ENCODE measurements around the gene ANKRD37. TPM values are rescaled to one million over a fixed set of nuclear protein-coding genes. Genes with fewer than 3 reads are reported as not detected.

ANKRD37 gene
- total RNA-seq, 2 experiments from 2014 or later: 51.2 to 54.6 TPM

- POLR2A ChIA-PET: no interaction called here
- H3K36me3 Mint-ChIP-seq (ENCODE audit: low read depth): peaks cover 25% of the 10 kb centered on the region
Observed at GRCh38 chr4:185421366-185422124, 24.9 kb downstream of the ANKRD37 start.

DNA sequence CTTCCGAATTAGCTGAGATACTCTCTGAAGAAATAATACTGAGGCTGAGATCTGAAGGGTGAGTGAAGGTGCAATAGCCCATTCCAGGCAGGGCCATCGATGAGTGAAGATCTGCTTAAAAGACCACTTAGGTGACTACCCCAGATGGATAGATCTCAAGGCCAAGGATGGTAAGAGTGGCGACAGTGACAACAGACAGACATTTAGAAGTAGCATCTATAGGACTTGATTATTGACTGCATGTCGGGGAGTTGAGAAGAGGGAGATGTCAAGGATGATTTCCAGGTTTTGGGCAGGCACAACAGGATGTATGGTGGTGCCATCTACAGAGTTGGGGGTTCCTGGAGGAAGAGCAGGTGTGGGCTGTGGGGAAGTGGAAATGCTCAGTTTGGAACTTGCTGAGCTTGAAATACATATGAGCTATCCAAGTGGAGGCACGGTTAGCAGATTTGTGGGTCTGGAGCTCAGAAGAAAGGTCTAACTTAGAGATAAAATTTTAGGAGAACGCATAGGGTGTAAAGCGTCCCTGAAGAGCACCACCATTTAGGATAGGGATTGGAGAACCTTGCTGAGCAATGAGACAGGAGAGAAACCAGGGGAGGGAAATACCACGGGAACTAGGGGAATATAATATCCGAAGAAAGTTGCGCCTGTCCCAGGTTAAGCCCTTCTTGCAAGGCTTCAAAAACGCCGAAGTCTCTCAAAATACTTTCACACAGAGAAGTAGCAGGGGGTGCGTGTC is 28.4 kb downstream of the ANKRD37 start:
- H3K27ac Mint-ChIP-seq: peak overlapping the region; percentile 99
- ATAC-seq: no peak
- ChIA-PET POLR2A (interaction anchor here (1.1 to 1.6 kb wide), 3 partner anchors 30 to 173 kb away, joined by 3 to 6 read pairs (median 4); partner anchors contain the start of gene LRP2BP), CTCF (interaction anchor here (0.6 to 3.0 kb wide), 8 partner anchors 27 to 241 kb away, joined by 3 to 14 read pairs (median 4); partner anchors contain the start of genes ANKRD37 and LRP2BP)
- no peak for TF ChIP-seq CTCF (IDR thresholded peaks at IDR 0.05)
- H3K4me1 Mint-ChIP-seq (ENCODE audit: low read depth): peaks cover 32% of the 10 kb centered on the region
- intact Hi-C loops (cut with micrococcal nuclease): no loop called here
- H3K4me3 Mint-ChIP-seq: peak overlapping the region; percentile 83
- no peaks in the 10 kb centered on the region for H3K9me3 Mint-ChIP-seq
- H3K36me3 Mint-ChIP-seq (ENCODE audit: low read depth): peaks cover 8% of the 10 kb centered on the region
- DNase-seq: peak; percentile 9
- peaks cover 3% of the 10 kb centered on the region for H3K27me3 Mint-ChIP-seq

More at GRCh38 chr4:185421366-185422124, 24.9 kb downstream of the ANKRD37 start:
- ATAC-seq (no peak), DNase-seq (no peak)
- CTCF ChIA-PET: interaction anchor here (1.4 kb wide), 1 partner anchor 287 kb away, joined by 4 read pairs; no protein-coding TSS in a partner anchor
- H3K27ac Mint-ChIP-seq: no peak overlapping the region
- no peak for TF ChIP-seq CTCF (IDR thresholded peaks at IDR 0.05)
- no peaks in the 10 kb centered on the region for H3K27me3 Mint-ChIP-seq
- intact Hi-C loops (cut with micrococcal nuclease): no loop called here
- no peak overlapping the region for H3K4me3 Mint-ChIP-seq
- peaks cover 29% of the 10 kb centered on the region for H3K4me1 Mint-ChIP-seq (ENCODE audit: low read depth)
- H3K9me3 Mint-ChIP-seq: no peaks in the 10 kb centered on the region

DNA sequence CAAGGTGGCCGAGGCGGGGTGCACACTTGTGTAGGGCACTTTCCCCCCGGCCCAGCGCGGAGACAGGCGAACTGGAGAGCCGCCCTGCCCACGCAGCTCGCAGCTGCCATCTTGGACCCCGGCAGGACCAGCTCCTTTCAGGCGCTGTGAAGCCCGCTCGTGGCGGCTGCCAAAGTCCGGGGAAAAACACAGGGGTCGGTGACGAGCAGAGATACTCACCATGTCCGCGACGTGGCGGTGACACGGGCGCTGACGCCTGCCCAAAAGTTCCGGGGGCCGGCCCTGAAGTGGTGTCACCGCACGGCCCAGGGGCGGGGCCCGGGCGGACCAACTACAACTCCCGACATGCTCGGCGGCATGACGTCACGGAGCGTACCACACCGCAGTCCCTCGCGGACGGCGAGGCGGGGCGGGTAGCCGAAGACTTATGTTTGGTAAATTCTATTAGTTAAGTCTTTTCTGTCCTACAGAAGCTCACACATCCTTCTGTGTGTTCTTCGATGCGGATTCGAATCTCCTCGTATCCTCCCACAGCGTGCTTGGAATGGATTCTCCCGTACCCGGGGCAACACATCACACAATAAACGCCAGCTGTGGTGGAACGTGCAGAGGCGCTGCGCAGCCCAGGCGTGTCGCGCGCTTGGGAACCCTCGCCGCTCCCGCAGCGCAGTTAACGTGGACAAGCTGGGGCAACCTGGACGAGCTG is 29.2 kb downstream of the ANKRD37 start, which contains the start of gene UFSP2:
TSS of gene UFSP2 (minus strand) at position 318 of the 706 bp plus-strand sequence. CDS start at position 222, 96 bp downstream.
- peak; percentile 91 for ATAC-seq
- intact Hi-C loops (cut with micrococcal nuclease): no loop called here
- H3K4me1 Mint-ChIP-seq (ENCODE audit: low read depth): peaks cover 32% of the 10 kb centered on the region
- H3K36me3 Mint-ChIP-seq (ENCODE audit: low read depth): peaks cover 8% of the 10 kb centered on the region
- H3K4me3 Mint-ChIP-seq: peak within 1 kb of the TSS; percentile 83
- CTCF ChIA-PET: interaction anchor here (0.6 to 3.0 kb wide), 9 partner anchors 10 to 242 kb away, joined by 3 to 14 read pairs (median 4); partner anchors contain the start of genes ANKRD37 and LRP2BP
- H3K27ac Mint-ChIP-seq: peak within 1 kb of the TSS; percentile 99
- no peak for TF ChIP-seq CTCF (IDR thresholded peaks at IDR 0.05)
- no peaks in the 10 kb centered on the region for H3K9me3 Mint-ChIP-seq
- POLR2A ChIA-PET: interaction anchor here (0.8 to 1.6 kb wide), 6 partner anchors 29 to 183 kb away, joined by 3 to 9 read pairs (median 4); partner anchors contain the start of genes ANKRD37 and LRP2BP
- H3K27me3 Mint-ChIP-seq: peaks cover 3% of the 10 kb centered on the region
- peak; percentile 87 for DNase-seq

DNA sequence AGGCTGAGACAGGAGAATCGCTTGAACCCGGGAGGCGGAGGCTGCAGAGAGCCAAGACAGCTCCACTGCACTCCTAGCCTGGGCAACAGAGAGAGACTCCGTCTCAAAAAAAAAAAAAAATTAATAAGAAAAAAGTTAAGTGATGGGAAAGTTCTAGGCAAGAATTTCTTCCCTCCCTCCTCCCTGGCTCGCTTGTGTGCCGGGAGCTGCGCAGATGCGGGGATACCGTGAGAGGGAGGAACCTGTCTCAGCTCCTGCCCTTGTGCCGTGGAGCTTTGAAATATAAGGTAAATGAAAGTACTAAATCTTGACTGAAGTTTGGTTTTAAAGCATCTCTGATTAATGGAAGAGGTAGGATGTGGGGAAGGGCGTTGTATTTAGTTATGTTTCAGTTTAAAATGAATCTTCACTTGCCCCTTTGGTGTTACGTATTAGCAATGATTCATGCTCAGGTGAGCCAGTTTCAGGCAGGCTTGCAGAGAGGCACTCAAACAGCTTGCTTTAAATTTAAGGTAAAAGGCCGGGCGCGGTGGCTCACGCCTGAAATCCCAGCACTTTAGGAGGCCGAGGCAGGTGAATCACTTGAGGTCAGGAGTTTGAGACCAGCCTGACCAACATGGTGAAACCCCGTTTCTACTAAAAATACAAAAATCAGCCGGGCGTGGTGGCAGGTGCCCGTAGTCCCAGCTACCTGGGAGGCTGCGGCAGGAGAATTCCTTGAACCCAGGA is 30.5 kb downstream of the ANKRD37 start:
- no peak overlapping the region for H3K27ac Mint-ChIP-seq
- no peaks in the 10 kb centered on the region for H3K9me3 Mint-ChIP-seq
- intact Hi-C loops (cut with micrococcal nuclease): no loop called here
- H3K4me3 Mint-ChIP-seq: peak overlapping the region; percentile 38
- ChIA-PET POLR2A (interaction anchor here (1.6 kb wide), 1 partner anchor 30 kb away, joined by 9 read pairs; the partner anchor contains the start of gene ANKRD37), CTCF (interaction anchor here (1.0 to 3.0 kb wide), 3 partner anchors 31 to 171 kb away, joined by 3 to 14 read pairs (median 4); partner anchors contain the start of genes ANKRD37 and LRP2BP)
- TF ChIP-seq CTCF (IDR thresholded peaks at IDR 0.05): no peak
- H3K36me3 Mint-ChIP-seq (ENCODE audit: low read depth): peaks cover 3% of the 10 kb centered on the region
- peaks cover 25% of the 10 kb centered on the region for H3K4me1 Mint-ChIP-seq (ENCODE audit: low read depth)
- no peak for DNase-seq
- ATAC-seq: no peak
- H3K27me3 Mint-ChIP-seq: peaks cover 5% of the 10 kb centered on the region
